Measurements from ENCODE around the gene APOL4.

DNA sequence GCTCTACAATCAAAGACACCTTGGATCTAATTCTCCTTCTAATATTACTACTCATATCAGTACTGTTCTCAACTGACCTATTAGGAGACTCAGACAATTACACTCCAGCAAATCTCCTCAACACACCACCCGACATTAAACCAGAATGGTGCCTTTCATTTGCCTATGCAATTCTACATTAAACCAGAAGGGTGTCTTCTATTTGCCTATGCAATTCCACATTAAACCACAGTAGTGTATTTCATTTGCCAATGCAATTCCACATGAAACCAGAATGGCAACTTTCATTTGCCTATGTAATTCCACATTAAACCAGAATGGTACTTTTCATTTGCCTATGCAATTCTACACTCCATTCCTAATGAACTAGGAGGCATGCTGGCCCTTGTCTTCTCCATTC is 25.7 kb downstream of the APOL4 start:
- TF ChIP-seq, protein P1, sequence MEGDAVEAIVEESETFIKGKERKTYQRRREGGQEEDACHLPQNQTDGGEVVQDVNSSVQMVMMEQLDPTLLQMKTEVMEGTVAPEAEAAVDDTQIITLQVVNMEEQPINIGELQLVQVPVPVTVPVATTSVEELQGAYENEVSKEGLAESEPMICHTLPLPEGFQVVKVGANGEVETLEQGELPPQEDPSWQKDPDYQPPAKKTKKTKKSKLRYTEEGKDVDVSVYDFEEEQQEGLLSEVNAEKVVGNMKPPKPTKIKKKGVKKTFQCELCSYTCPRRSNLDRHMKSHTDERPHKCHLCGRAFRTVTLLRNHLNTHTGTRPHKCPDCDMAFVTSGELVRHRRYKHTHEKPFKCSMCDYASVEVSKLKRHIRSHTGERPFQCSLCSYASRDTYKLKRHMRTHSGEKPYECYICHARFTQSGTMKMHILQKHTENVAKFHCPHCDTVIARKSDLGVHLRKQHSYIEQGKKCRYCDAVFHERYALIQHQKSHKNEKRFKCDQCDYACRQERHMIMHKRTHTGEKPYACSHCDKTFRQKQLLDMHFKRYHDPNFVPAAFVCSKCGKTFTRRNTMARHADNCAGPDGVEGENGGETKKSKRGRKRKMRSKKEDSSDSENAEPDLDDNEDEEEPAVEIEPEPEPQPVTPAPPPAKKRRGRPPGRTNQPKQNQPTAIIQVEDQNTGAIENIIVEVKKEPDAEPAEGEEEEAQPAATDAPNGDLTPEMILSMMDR (conservative IDR thresholded peaks at IDR 0.05): peak; percentile 41
- TF ChIP-seq ZFX (IDR thresholded peaks at IDR 0.05): no peak

All from C4-2B (cell line).